Middle frontal gyrus (tissue), 1 donor: ENCODE results near the gene POLR1C.
"Not testable (repeated sequence)": the region's sequence is repeated elsewhere in the genome, so short reads cannot be mapped to it uniquely, and the experiment has no call there.

Experiments used
- DNase-seq: peaks from one replicate; pipeline ENCODE4 v3.0.0-alpha.2; 2015; ENCODE audit warnings: low spot score; ENCODE audit errors: extremely low spot score

POLR1C gene

GRCh38 chr6:43492673-43493072 is 24.2 kb upstream of the POLR1C start:
- no peak for DNase-seq

- no peak for DNase-seq
These were observed 23.7 kb upstream of the POLR1C start for GRCh38 chr6:43493230-43493629.

- no peak for DNase-seq
These were observed 23.1 kb upstream of the POLR1C start for GRCh38 chr6:43493833-43494232.

- no peak for DNase-seq
These were observed 22.6 kb upstream of the POLR1C start for GRCh38 chr6:43494321-43494720.

GRCh38 chr6:43494766-43495165 is 22.1 kb upstream of the POLR1C start:
- no peak for DNase-seq

GRCh38 chr6:43495409-43495941 is 21.4 kb upstream of the POLR1C start:
- no peak for DNase-seq

GRCh38 chr6:43496370-43497128 is 20.3 kb upstream of the POLR1C start:
- DNase-seq: no peak

- no peak for DNase-seq
These were observed 19.8 kb upstream of the POLR1C start for GRCh38 chr6:43497129-43497396.

- no peak for DNase-seq
These were observed 19.2 kb upstream of the POLR1C start for GRCh38 chr6:43497689-43498088.

GRCh38 chr6:43498291-43498690 is 18.6 kb upstream of the POLR1C start:
- not testable (repeated sequence) for DNase-seq

GRCh38 chr6:43499028-43499815 is 17.7 kb upstream of the POLR1C start:
- no peak for DNase-seq

- DNase-seq: no peak
These were observed 16.0 kb upstream of the POLR1C start for GRCh38 chr6:43500921-43501320.

GRCh38 chr6:43502666-43503065 is 14.2 kb upstream of the POLR1C start:
- DNase-seq: no peak

- no peak for DNase-seq
These were observed 13.4 kb upstream of the POLR1C start for GRCh38 chr6:43503443-43503842.

- DNase-seq: no peak
These were observed 11.9 kb upstream of the POLR1C start for GRCh38 chr6:43504756-43505593.

GRCh38 chr6:43505718-43506117 is 11.2 kb upstream of the POLR1C start:
- no peak for DNase-seq

GRCh38 chr6:43506171-43506570 is 10.7 kb upstream of the POLR1C start:
- DNase-seq: no peak

GRCh38 chr6:43506667-43507471 is 10.0 kb upstream of the POLR1C start:
- DNase-seq: peak; percentile 52

- DNase-seq: no peak
These were observed 8.3 kb upstream of the POLR1C start for GRCh38 chr6:43508481-43509141.
